ENCODE measurements around the gene AGAP1.

- TF ChIP-seq, protein P1, sequence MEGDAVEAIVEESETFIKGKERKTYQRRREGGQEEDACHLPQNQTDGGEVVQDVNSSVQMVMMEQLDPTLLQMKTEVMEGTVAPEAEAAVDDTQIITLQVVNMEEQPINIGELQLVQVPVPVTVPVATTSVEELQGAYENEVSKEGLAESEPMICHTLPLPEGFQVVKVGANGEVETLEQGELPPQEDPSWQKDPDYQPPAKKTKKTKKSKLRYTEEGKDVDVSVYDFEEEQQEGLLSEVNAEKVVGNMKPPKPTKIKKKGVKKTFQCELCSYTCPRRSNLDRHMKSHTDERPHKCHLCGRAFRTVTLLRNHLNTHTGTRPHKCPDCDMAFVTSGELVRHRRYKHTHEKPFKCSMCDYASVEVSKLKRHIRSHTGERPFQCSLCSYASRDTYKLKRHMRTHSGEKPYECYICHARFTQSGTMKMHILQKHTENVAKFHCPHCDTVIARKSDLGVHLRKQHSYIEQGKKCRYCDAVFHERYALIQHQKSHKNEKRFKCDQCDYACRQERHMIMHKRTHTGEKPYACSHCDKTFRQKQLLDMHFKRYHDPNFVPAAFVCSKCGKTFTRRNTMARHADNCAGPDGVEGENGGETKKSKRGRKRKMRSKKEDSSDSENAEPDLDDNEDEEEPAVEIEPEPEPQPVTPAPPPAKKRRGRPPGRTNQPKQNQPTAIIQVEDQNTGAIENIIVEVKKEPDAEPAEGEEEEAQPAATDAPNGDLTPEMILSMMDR (IDR thresholded peaks at IDR 0.05 in 8 of 11, conservative IDR thresholded peaks at IDR 0.05 in 3 of 11): no peak
- no peak for TF ChIP-seq POLR2A (IDR thresholded peaks at IDR 0.05)
These were observed 123.0 kb downstream of the AGAP1 start for GRCh38 chr2:235616885-235617284.

Data from spleen (tissue), 7 donors.